ENCODE measurements around the gene SNX25.
"Not testable (repeated sequence)": the region's sequence is repeated elsewhere in the genome, so short reads cannot be mapped to it uniquely, and the experiment has no call there.

Gene SNX25

DNA sequence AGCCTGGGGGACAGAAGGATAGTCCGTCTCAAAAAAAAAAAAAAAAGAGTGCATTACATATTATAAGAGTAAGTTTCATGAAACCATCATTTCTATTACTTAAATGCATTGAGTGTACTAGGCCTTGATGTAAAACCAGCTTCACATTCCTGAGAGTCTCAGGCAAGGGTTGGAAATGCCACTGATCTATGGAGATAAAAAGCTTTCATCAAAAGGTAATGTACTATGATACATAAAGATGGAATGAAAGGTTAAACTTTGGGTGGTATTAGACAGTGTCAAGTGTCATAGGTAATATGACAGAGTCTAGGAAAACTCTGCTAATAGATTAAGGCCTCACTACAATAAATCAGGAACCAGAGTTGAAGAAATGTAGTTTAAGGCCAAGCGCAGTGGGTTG, 13.0 kb upstream of the SNX25 start:
- TF ChIP-seq, protein P1, sequence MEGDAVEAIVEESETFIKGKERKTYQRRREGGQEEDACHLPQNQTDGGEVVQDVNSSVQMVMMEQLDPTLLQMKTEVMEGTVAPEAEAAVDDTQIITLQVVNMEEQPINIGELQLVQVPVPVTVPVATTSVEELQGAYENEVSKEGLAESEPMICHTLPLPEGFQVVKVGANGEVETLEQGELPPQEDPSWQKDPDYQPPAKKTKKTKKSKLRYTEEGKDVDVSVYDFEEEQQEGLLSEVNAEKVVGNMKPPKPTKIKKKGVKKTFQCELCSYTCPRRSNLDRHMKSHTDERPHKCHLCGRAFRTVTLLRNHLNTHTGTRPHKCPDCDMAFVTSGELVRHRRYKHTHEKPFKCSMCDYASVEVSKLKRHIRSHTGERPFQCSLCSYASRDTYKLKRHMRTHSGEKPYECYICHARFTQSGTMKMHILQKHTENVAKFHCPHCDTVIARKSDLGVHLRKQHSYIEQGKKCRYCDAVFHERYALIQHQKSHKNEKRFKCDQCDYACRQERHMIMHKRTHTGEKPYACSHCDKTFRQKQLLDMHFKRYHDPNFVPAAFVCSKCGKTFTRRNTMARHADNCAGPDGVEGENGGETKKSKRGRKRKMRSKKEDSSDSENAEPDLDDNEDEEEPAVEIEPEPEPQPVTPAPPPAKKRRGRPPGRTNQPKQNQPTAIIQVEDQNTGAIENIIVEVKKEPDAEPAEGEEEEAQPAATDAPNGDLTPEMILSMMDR (IDR thresholded peaks at IDR 0.05; ENCODE audit: borderline replicate concordance, insufficient read depth, low read depth, low read length) = no peak
- H3K4me3 ChIP-seq (ENCODE audit: low read depth, low read length) = no peak overlapping the region

DNA sequence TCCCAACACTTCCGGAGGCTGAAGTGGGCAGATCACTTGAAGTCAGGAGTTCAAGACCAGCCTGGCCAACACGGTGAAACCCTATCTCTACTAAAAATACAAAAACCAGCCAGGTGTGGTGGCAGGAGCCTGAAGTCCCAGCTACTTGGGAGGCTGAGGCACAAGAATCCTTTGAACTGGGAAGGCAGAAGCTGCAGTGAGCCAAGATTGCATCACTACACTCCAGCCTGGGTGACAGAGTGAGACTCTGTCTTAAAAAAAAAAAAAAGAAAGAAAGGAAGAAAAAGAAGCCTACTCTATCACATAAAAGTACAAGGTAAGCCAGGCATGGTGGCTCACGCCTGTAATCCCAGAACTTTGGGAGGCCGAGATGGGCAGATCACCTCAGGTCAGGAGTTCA, 11.2 kb upstream of the SNX25 start:
- H3K4me3 ChIP-seq (ENCODE audit: low read depth, low read length) = not testable (repeated sequence)

GRCh38 chr4:185201977-185202962, 7.1 kb upstream of the SNX25 start:
- H3K4me3 ChIP-seq (ENCODE audit: low read depth, low read length) = peak overlapping the region; percentile 85
- TF ChIP-seq, protein P1 (IDR thresholded peaks at IDR 0.05; ENCODE audit: borderline replicate concordance, insufficient read depth, low read depth, low read length) = no peak

- H3K4me3 ChIP-seq (ENCODE audit: low read depth, low read length) = peak overlapping the region; percentile 85
- TF ChIP-seq, protein P1 (IDR thresholded peaks at IDR 0.05; ENCODE audit: borderline replicate concordance, insufficient read depth, low read depth, low read length) = no peak
Observed at GRCh38 chr4:185202984-185203485, 6.4 kb upstream of the SNX25 start.

- TF ChIP-seq, protein P1 (IDR thresholded peaks at IDR 0.05; ENCODE audit: borderline replicate concordance, insufficient read depth, low read depth, low read length) = no peak
- peak within 1 kb of the TSS; percentile 85 for H3K4me3 ChIP-seq (ENCODE audit: low read depth, low read length)
Observed at GRCh38 chr4:185203486-185204237, 5.7 kb upstream of the SNX25 start, which contains the start of gene CFAP97. Gene CFAP97 (minus strand): TSS chr4:185204000. CDS start chr4:185191196, 12,804 bp downstream.

DNA sequence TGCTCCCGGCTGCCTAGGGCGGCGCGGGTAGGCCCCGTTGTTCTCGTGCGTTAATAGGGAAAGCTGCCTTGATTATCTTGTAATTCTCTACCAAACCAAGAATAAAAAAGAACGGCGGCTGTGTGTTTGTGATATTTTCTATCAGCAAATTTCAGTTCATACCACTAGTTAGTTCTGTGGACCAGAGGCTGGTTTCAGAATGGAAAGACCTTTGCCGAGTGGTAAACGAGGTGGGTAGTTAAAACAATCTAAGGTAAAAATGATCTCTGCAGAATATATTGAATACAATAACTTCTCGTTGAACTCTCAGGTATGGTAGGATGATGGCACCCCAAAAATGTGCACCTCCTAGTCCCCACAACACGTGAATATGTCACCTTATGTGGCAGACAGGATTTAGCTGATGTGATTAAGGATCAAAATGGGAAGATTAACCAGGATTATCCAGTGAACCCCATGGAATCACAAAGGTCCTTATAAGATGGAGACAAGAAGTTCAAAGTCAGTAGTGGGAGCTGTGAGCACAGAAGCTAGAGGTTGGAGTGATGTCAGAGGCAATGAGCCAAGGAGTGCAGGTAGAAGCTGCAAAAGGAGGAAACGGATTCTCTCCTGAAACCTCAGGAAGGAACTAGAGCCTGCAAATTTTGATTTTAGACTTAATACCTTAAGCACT, 5.0 kb upstream of the SNX25 start:
- peak overlapping the region; percentile 85 for H3K4me3 ChIP-seq (ENCODE audit: low read depth, low read length)
- TF ChIP-seq, protein P1 (IDR thresholded peaks at IDR 0.05; ENCODE audit: borderline replicate concordance, insufficient read depth, low read depth, low read length) = no peak

DNA sequence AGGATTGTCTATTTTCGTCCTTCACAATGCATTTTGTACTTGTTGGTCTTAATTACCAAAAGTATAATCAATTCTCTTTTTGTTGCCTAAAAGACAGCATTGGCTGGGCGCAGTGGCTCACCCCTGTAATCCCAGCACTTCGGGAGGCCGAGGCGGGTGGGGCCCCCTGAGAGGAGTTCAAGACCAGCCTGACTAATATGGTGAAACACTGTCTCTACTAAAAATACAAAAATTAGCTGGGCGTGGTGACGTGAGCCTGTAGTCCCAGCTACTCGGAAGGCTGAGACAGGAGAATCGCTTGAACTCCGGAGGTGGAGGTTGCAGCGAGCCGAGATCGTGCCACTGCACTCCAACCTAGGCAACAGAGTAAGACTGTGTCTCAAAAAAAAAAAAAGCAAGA, 4.3 kb upstream of the SNX25 start:
- peak overlapping the region; percentile 85 for H3K4me3 ChIP-seq (ENCODE audit: low read depth, low read length)
